BLaER1 (cell line): ENCODE measurements around the gene CHAC1.
"Not testable (repeated sequence)": the region's sequence is repeated elsewhere in the genome, so short reads cannot be mapped to it uniquely, and the experiment has no call there.

ENCODE experiments used
- H3K27ac ChIP-seq: shearing (Covaris generic); formaldehyde crosslinking; 2 replicates; pipeline ENCODE4 v1.8.1; 2022
- H3K27me3 ChIP-seq: shearing (Covaris generic); formaldehyde crosslinking; 2 replicates; pipeline ENCODE4 v1.8.1; 2022
- H3K36me3 ChIP-seq: shearing (Covaris generic); formaldehyde crosslinking; 2 replicates; pipeline ENCODE4 v1.8.1; 2022
- H3K4me1 ChIP-seq: shearing (Covaris generic); formaldehyde crosslinking; 2 replicates; pipeline ENCODE4 v1.8.1; 2022
- H3K4me2 ChIP-seq: shearing (Covaris generic); formaldehyde crosslinking; 2 replicates; pipeline ENCODE4 v1.8.1; 2022
- H3K4me3 ChIP-seq: shearing (Covaris generic); formaldehyde crosslinking; 2 replicates; pipeline ENCODE4 v1.8.1; 2022
- H3K9ac ChIP-seq: shearing (Covaris generic); formaldehyde crosslinking; 2 replicates; pipeline ENCODE4 v1.8.1; 2022
- H3K9me3 ChIP-seq: shearing (Covaris generic); formaldehyde crosslinking; 2 replicates; pipeline ENCODE4 v1.8.1; 2022
- H4K20me1 ChIP-seq: shearing (Covaris generic); formaldehyde crosslinking; 2 replicates; pipeline ENCODE4 v1.8.1; 2022
- Cebpa-rat ChIP-seq: shearing (Covaris generic); IDR thresholded peaks from 2 replicates; pipeline ENCODE4 v1.8.1; 2022

The CHAC1 gene

GRCh38 chr15:40960151-40960885 lies 7.0 kb downstream of the CHAC1 start:
- Histone ChIP-seq H3K9me3 (peaks cover 4% of the 10 kb centered on the region; the same call in 1 of the 2 replicates), H3K27me3 (no peaks in the 10 kb centered on the region), H3K9ac (no peak overlapping the region), H4K20me1 (peaks cover 30% of the 10 kb centered on the region; the same call in 1 of the 2 replicates), H3K27ac (no peak overlapping the region), H3K36me3 (peaks cover 17% of the 10 kb centered on the region), H3K4me2 (no peak overlapping the region), H3K4me3 (no peak overlapping the region), H3K4me1 (peaks cover 28% of the 10 kb centered on the region)
- no peak for TF ChIP-seq Cebpa-rat

GRCh38 chr15:40960925-40961324 lies 7.7 kb downstream of the CHAC1 start:
- TF ChIP-seq Cebpa-rat = no peak
- H3K27ac ChIP-seq = no peak overlapping the region
- H3K27me3 ChIP-seq = no peaks in the 10 kb centered on the region
- peaks cover 11% of the 10 kb centered on the region for H3K36me3 ChIP-seq
- H3K4me3 ChIP-seq = no peak overlapping the region
- no peak overlapping the region for H3K9ac ChIP-seq
- H3K4me1 ChIP-seq = peaks cover 25% of the 10 kb centered on the region
- H4K20me1 ChIP-seq = peaks cover 23% of the 10 kb centered on the region; the same call in 1 of the 2 replicates
- no peak overlapping the region for H3K4me2 ChIP-seq
- peaks cover 4% of the 10 kb centered on the region; the same call in 1 of the 2 replicates for H3K9me3 ChIP-seq

GRCh38 chr15:40961740-40962139 lies 8.5 kb downstream of the CHAC1 start:
- Histone ChIP-seq H3K4me1 (peaks cover 25% of the 10 kb centered on the region), H4K20me1 (peaks cover 15% of the 10 kb centered on the region; the same call in 1 of the 2 replicates)
- H3K9me3 ChIP-seq, H3K27ac ChIP-seq, H3K9ac ChIP-seq, H3K4me3 ChIP-seq, H3K27me3 ChIP-seq, H3K4me2 ChIP-seq, H3K36me3 ChIP-seq: not testable (repeated sequence)

- not testable (repeated sequence) for H3K4me2 ChIP-seq, H3K9ac ChIP-seq, H3K36me3 ChIP-seq, H3K27me3 ChIP-seq, H3K27ac ChIP-seq, H3K4me3 ChIP-seq, H3K9me3 ChIP-seq, H4K20me1 ChIP-seq
- peaks cover 23% of the 10 kb centered on the region for H3K4me1 ChIP-seq
Measured at GRCh38 chr15:40962317-40962716, 9.0 kb downstream of the CHAC1 start.

GRCh38 chr15:40963201-40963600 lies 9.9 kb downstream of the CHAC1 start:
- Histone ChIP-seq H3K9ac (no peak overlapping the region), H3K36me3 (no peaks in the 10 kb centered on the region), H3K27me3 (no peaks in the 10 kb centered on the region), H4K20me1 (peaks cover under 1% of the 10 kb centered on the region; the same call in 1 of the 2 replicates), H3K4me1 (peaks cover 14% of the 10 kb centered on the region), H3K27ac (no peak overlapping the region), H3K4me3 (no peak overlapping the region), H3K9me3 (peaks cover 4% of the 10 kb centered on the region; the same call in 1 of the 2 replicates), H3K4me2 (no peak overlapping the region)
- no peak for TF ChIP-seq Cebpa-rat

- Histone ChIP-seq H3K27me3 (no peaks in the 10 kb centered on the region), H4K20me1 (no peaks in the 10 kb centered on the region), H3K36me3 (no peaks in the 10 kb centered on the region), H3K27ac (no peak overlapping the region), H3K4me3 (no peak overlapping the region), H3K9me3 (peaks cover 4% of the 10 kb centered on the region; the same call in 1 of the 2 replicates), H3K4me2 (no peak overlapping the region), H3K4me1 (peaks cover 14% of the 10 kb centered on the region), H3K9ac (no peak overlapping the region)
- no peak for TF ChIP-seq Cebpa-rat
Measured at GRCh38 chr15:40964006-40964405, 10.7 kb downstream of the CHAC1 start.

- H3K4me1 ChIP-seq = peaks cover 14% of the 10 kb centered on the region
- no peaks in the 10 kb centered on the region for H4K20me1 ChIP-seq
- H3K4me2 ChIP-seq = no peak overlapping the region
- H3K9me3 ChIP-seq = peaks cover 4% of the 10 kb centered on the region; the same call in 1 of the 2 replicates
- H3K27ac ChIP-seq = no peak overlapping the region
- no peaks in the 10 kb centered on the region for H3K36me3 ChIP-seq
- no peaks in the 10 kb centered on the region for H3K27me3 ChIP-seq
- no peak overlapping the region for H3K4me3 ChIP-seq
- no peak overlapping the region for H3K9ac ChIP-seq
- no peak for TF ChIP-seq Cebpa-rat
Measured at GRCh38 chr15:40964634-40965033, 11.4 kb downstream of the CHAC1 start.

- Histone ChIP-seq H3K4me1 (peaks cover 14% of the 10 kb centered on the region), H3K4me2 (no peak overlapping the region), H4K20me1 (no peaks in the 10 kb centered on the region), H3K27me3 (no peaks in the 10 kb centered on the region), H3K4me3 (no peak overlapping the region), H3K27ac (no peak overlapping the region), H3K9ac (no peak overlapping the region), H3K36me3 (no peaks in the 10 kb centered on the region), H3K9me3 (no peaks in the 10 kb centered on the region)
- TF ChIP-seq Cebpa-rat = no peak
Measured at GRCh38 chr15:40968290-40969085, 15.2 kb downstream of the CHAC1 start.

- Histone ChIP-seq H3K36me3 (0 out of 2 replicates have a peak, but pooled peaks cover under 1% of the 10 kb centered on the region), H3K9ac (no peak overlapping the region), H3K4me1 (peaks cover 14% of the 10 kb centered on the region), H3K27me3 (no peaks in the 10 kb centered on the region), H3K27ac (no peak overlapping the region), H3K9me3 (no peaks in the 10 kb centered on the region), H3K4me2 (no peak overlapping the region; the same call in 1 of the 2 replicates), H3K4me3 (no peak overlapping the region), H4K20me1 (no peaks in the 10 kb centered on the region)
- TF ChIP-seq Cebpa-rat = no peak
Measured at GRCh38 chr15:40969363-40969762, 16.1 kb downstream of the CHAC1 start.

GRCh38 chr15:40974879-40975278 lies 21.6 kb downstream of the CHAC1 start:
- Histone ChIP-seq H3K4me1 (peaks cover 9% of the 10 kb centered on the region; the same call in 1 of the 2 replicates), H3K4me3 (no peak overlapping the region), H3K4me2 (no peak overlapping the region), H3K27ac (no peak overlapping the region), H3K27me3 (no peaks in the 10 kb centered on the region), H4K20me1 (no peaks in the 10 kb centered on the region), H3K9me3 (no peaks in the 10 kb centered on the region), H3K36me3 (peaks cover 52% of the 10 kb centered on the region), H3K9ac (no peak overlapping the region)
- no peak for TF ChIP-seq Cebpa-rat
